COLO668 (cell line): Measurements from ENCODE around the gene PEAR1.

Experiments used
- DNase-seq: peaks from one replicate; lab custom pipeline; 2025; ENCODE audit not compliant: unreplicated experiment; lab: John Stamatoyannopoulos, UW

Gene PEAR1

GRCh38 chr1:156860113-156860627 is 33.3 kb upstream of the PEAR1 start:
- peak; percentile 62 for DNase-seq

GRCh38 chr1:156860628-156861423 is 32.7 kb upstream of the PEAR1 start, which contains the start of gene NTRK1:
Gene NTRK1 (plus strand): TSS chr1:156860865. CDS start chr1:156860935, 70 bp downstream.
- peak; percentile 80 for DNase-seq

DNA sequence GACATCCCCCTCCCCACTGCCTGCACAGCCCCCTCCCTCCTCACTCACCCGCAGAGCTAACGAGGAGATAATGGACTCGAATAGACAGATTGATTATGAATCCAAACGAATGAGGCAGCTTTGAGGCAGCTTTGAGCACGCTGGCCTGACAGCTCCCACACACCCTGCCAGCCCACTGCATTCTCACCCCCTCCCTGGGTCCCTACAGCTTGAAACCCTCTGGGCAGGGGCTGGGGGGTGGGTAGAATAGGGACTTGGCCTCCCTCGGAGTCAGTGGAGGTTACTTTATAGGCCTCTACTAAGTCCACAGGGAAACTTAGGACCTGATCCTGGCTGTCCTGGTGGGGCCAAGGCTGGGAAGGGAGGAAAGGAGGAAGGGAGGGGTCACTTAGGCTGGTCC is 30.9 kb upstream of the PEAR1 start:
- DNase-seq: no peak

GRCh38 chr1:156862997-156863599 is 30.4 kb upstream of the PEAR1 start:
- DNase-seq: no peak

- no peak for DNase-seq
Measured at GRCh38 chr1:156863631-156864030, 29.9 kb upstream of the PEAR1 start.

DNA sequence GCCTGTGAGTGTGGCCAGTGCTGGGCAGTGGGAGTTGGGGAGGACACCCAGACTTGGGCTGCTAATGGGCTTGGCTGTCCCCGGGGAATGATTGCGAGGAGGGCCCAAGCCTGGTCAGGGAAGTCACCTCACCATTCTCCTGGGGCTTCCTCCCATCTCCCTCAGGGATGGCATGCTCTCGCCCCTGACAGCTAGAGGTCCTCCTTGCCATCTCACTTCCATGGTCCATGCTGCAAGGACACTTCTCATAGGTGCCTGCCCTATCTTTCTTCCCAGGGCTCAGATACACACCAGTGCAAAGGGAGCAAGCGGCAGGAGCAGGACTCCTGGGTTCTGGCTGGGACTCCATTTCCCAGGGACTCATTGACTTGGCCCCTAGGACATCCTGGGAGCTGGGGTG is 28.7 kb upstream of the PEAR1 start:
- no peak for DNase-seq

DNA sequence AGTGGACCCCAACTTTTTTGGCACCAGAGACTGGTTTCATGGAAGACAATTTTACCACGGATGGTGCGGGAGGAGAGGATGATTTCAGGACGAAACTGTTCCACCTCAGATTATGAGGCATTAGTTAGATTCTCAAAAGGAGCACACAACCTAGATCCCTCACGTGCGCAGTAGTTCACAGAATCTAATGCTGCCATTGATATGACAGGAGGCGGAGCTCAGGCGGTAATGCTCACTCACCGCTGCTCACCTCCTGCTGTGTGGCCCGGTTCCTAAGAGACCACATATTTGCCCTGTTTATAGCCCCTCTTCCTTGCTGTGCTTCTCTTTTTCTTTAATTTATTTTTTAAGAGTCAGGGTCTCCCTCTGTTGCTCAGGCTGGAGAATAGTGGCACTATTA is 28.3 kb upstream of the PEAR1 start:
- no peak for DNase-seq

GRCh38 chr1:156865865-156866248 is 27.7 kb upstream of the PEAR1 start:
- DNase-seq: no peak

DNA sequence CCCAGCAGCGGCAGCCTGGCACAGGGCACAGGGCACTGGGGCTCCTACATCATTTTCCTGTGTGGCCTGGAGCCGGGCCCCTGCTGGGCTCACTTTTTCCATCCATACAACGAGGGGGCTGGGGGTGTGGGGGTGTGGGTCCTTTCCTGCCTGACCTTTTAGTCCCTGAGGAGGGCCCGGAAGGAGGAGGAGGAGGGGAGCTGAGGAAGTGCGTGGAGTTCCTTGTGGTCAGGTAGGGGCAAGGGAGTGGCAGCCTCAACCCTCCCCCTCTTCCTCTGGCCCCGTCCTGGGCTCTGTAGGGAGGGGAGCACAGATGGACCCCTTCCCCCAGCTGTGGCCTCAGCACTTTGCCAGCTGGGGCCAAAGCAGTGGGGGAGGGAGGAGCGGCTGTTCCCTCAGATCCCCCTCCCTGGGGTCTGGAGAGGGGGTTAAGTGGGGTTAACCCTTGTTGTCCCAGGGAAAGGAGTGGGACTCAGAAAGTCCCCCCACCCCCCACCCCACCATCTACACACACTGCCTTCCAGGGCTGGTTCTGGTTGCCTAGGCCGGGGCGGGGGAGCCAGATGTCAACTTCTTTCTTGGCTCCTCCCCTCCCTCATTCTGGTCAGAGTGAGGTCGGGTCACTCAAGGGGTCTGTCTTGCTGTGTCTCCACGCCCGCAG is 27.1 kb upstream of the PEAR1 start:
- DNase-seq: no peak

GRCh38 chr1:156868341-156868740 is 25.2 kb upstream of the PEAR1 start:
- peak; percentile 34 for DNase-seq

DNA sequence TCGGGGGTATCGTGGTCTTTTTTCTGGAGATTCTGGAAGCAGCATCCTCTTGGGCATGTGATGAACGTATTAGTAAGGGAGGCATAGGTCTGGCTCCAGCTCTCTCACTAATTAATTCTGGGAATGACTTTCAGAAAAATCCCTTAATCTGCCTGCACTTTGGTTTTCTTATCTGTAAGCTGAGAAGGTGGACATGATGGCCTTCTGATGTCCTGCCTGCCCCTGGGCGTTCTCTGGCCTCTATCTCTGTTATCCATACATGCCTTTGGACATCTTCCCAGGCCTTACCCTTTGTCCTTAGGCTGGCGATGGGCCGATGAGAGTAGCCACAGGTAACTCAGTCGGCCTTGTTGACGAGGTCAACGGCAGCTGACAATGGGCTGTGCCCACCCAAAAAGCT is 24.1 kb upstream of the PEAR1 start:
- no peak for DNase-seq

- DNase-seq: no peak
Measured at GRCh38 chr1:156873659-156874058, 19.9 kb upstream of the PEAR1 start.

- no peak for DNase-seq
Measured at GRCh38 chr1:156874142-156874541, 19.4 kb upstream of the PEAR1 start.

DNA sequence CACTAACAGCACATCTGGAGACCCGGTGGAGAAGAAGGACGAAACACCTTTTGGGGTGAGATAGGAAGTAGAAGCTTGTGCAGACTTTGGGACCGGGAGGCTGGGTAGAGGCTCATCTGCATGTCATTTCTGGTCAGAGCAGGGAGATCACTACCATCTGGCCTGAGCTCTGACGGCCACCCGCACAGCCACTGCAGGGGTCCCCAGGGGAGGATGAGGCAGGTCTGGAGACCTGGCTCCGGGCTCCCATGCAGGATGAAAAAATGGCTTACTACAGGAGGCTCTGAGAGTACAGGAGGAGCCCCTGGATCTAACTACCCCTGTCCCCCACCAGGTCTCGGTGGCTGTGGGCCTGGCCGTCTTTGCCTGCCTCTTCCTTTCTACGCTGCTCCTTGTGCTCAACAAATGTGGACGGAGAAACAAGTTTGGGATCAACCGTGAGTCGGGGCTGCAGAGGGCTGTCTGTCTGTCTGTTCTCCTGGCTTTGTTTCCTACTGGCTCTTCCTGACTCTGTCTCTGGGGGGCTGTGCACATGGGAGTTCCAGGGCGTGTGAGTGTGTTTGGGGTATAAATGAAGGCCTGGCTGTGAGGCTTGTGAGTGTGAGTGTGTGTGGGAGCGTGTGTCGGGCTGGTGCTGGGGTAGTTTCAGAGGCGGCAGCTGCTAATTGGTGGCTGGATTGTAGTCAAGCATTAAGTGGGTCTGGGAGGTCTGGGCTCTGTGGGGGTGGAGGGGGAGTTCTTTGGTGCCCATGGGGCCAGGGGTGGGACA is 18.8 kb upstream of the PEAR1 start:
- DNase-seq: no peak

DNA sequence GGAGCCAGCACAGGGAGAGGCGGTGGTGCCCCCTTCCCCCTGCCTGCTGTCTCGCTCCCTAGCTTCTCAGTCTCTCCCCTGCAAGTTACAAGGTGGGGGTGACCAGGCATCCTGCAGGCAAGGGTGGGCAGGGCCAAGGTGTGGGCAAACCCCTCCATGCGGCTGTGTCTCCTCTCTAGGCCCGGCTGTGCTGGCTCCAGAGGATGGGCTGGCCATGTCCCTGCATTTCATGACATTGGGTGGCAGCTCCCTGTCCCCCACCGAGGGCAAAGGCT is 18.2 kb upstream of the PEAR1 start:
- no peak for DNase-seq

GRCh38 chr1:156876281-156876680 is 17.2 kb upstream of the PEAR1 start:
- DNase-seq: no peak

DNA sequence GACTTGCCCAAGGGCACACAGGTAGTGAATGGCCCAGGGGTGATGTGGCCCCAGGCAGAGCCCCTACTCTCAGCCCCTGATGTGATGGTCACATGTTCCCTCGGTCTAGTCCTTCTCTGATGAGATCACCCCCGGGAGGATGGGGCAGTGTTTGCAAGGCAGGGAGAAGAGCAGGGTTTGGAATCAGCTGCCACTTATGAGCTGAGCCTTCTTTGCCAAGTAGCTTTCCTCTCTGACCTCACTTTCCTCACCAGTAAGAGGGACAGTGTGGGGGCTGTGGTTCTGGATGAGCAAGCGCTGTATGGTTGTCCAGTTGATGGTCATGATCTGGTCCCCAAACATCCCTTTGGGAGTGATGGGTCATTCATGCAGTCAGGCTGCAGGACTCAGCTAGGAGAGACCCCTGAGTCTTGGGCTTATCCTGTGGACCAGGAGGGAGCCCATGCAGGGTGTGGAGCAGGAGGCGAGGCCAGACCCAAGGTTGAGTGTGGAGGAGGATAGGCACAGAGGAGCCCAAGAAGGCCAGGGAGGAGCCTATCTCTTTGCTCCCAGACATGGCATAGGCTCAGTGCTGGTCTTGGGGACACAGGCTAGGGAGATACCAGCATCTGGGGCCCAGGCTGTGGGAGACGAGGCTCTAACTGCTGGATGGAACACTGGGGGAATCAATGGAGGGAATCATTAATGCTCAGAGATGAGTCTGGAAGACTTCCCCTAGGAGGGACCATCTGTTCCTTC is 15.9 kb upstream of the PEAR1 start:
- no peak for DNase-seq

- DNase-seq: no peak
Measured at GRCh38 chr1:156879876-156880275, 13.6 kb upstream of the PEAR1 start.

DNA sequence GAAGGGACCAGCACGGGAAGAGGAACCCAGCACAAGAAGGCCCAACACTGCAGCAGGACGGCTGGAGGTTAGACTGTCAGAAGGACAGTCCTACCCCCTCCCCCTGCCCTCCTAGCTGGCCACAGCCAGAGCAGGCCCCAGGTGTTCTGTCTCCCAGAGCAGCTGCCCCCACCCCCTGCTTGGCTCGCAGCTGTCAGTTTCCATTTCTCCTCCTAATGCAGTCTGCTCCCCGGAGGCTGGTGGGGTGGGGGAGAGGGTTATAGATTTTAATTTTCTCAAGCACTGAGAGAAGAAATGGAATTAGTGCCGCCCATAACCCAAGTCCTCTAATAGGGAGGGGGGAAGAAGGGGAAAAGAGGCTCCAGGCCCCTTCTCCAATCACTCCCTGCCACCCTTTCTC is 13.0 kb upstream of the PEAR1 start:
- DNase-seq: no peak

DNA sequence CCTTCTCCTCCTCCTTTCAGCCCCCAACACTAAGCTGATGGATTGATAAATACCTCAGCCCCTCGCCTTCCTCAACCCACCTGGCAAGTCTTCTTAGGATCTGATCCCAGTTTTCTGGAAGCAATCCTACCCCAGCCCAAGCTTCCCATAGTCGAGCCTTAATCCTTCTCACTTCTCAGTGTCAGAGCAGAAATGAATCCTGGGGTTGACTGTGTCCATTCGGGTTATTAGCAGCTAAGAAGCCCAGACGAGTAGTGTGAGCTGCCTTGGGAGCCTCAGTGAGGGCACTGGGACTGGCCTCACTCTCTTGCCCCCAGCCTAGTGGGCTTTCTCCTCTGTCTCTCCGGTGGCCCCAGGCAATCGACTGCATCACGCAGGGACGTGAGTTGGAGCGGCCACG is 12.4 kb upstream of the PEAR1 start:
- DNase-seq: no peak

DNA sequence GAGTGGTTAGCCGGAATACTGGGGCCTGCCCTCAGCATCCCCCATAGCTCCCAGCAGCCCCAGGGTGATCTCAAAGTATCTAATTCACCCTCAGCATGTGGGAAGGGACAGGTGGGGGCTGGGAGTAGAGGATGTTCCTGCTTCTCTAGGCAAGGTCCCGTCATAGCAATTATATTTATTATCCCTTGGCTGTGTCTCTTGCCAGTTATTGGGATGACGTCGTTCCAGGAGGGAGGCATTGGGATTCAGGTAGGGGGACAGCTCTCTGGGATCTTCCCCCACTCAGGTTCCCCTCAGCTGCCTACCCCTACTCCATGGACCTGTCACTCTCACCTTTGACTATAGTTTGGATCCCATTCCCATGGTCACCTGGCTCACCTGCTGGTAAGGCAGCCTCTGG is 11.9 kb upstream of the PEAR1 start:
- DNase-seq: no peak
